Thyroid gland (tissue), 4 donors: ENCODE results near the gene GUCY1A2. TPM values are rescaled to one million over a fixed set of nuclear protein-coding genes. Genes with fewer than 3 reads are reported as not detected.

ENCODE experiments used
- DNase-seq, 2 donors: peaks; one replicate each; pipeline ENCODE4 v3.0.0-alpha.2; 2019
- H3K27ac ChIP-seq, 3 donors: fragments of 200-600 bp; sonication (generic); 1 replicate in 2 of 3; 2 replicates in 1 of 3; pipeline ENCODE4 v1.5.1; 2016 to 2019; ENCODE audit warnings: mild to moderate bottlenecking in 1 of 3, moderate library complexity in 1 of 3
- H3K27me3 ChIP-seq: fragments of 200-600 bp; sonication (generic); one replicate; pipeline ENCODE4 v1.5.1; 2019
- H3K36me3 ChIP-seq, 2 donors: fragments of 200-600 bp; sonication (generic); one replicate each; pipeline ENCODE4 v1.5.1; 2016 to 2019
- H3K4me1 ChIP-seq, 2 donors: fragments of 200-600 bp; sonication (generic); one replicate each; pipeline ENCODE4 v1.5.1; 2017 to 2019
- H3K4me3 ChIP-seq, 3 donors: fragments of 200-600 bp; sonication (generic); replicated peaks in 1 of 3; 1 replicate in 2 of 3; 2 replicates in 1 of 3; pipeline ENCODE4 v1.5.1; 2016; ENCODE audit warnings: mild to moderate bottlenecking in 1 of 3
- H3K9me3 ChIP-seq: fragments of 200-600 bp; sonication (generic); one replicate; pipeline ENCODE4 v1.5.1; 2017
- CTCF ChIP-seq, 6 experiments: fragments of 200-600 bp in 3 of 6; fragments of 450-650 bp in 3 of 6; sonication (generic) in 3 of 6; IDR thresholded peaks; one replicate each; pipeline ENCODE4 v1.5.1; 2016 to 2019; ENCODE audit warnings: antibody characterized with exemption in 6 of 6, mild to moderate bottlenecking in 2 of 6, inconsistent platforms in 1 of 6, moderate library complexity in 1 of 6
- POLR2A ChIP-seq, 2 donors: fragments of 450-650 bp; IDR thresholded peaks; one replicate each; pipeline ENCODE4 v1.6.1; 2017; ENCODE audit warnings: antibody characterized with exemption in 2 of 2, mild to moderate bottlenecking in 2 of 2, moderate library complexity in 1 of 2
- WGBS, 2 donors: methylation state at CpG; one replicate each; pipeline ENCODE4 v1.1.5; 2017; 5-methylcytosine and 5-hydroxymethylcytosine counted together
- intact Hi-C: fragments of 100-400 bp; cut with DNase I; formaldehyde crosslinking; loops from one replicate; pipeline ENCODE4 v1.15.1; 2023
- total RNA-seq, 4 donors: library from RNA; depleted of rRNA; stranded (reverse); fragments of >200 nt; gene quantifications; one replicate each; pipeline ENCODE4 v1.2.3, GENCODE V29; 2016

GUCY1A2 gene
- total RNA-seq, 4 donors from 2014 or later: 1.4 to 6.8 (median 1.9) TPM

- TF ChIP-seq POLR2A (IDR thresholded peaks at IDR 0.05): no peak
- no peak for TF ChIP-seq CTCF (IDR thresholded peaks at IDR 0.05)
- H3K27me3 ChIP-seq: no peaks in the 10 kb centered on the region
- no peak for DNase-seq
- H3K4me3 ChIP-seq: no peak overlapping the region
- H3K9me3 ChIP-seq: no peaks in the 10 kb centered on the region
- H3K36me3 ChIP-seq: no peaks in the 10 kb centered on the region
- WGBS, 2 donors: 61 to 67% methylated on average over 3 of the region's 3 CpGs
- H3K4me1 ChIP-seq: peaks cover 12 to 16% of the 10 kb centered on the region in 2 donors
- peak overlapping the region; percentile 43 to 92 (median 57) for H3K27ac ChIP-seq
- intact Hi-C loops: no loop called here
These were observed 295.2 kb downstream of the GUCY1A2 start for GRCh38 chr11:106723071-106723470.

- H3K9me3 ChIP-seq: no peaks in the 10 kb centered on the region
- no peaks in the 10 kb centered on the region for H3K27me3 ChIP-seq
- no peak overlapping the region for H3K27ac ChIP-seq
- no peak overlapping the region for H3K4me3 ChIP-seq
- no peaks in the 10 kb centered on the region for H3K4me1 ChIP-seq
- WGBS, 2 donors: 77 to 79% methylated on average over 2 of the region's 2 CpGs
- DNase-seq: no peak
- H3K36me3 ChIP-seq: no peaks in the 10 kb centered on the region
- TF ChIP-seq CTCF (IDR thresholded peaks at IDR 0.05): no peak
- no peak for TF ChIP-seq POLR2A (IDR thresholded peaks at IDR 0.05)
- intact Hi-C loops: no loop called here
These were observed 301.1 kb downstream of the GUCY1A2 start for GRCh38 chr11:106717222-106717621.

GRCh38 chr11:106714199-106714598 is 304.1 kb downstream of the GUCY1A2 start:
- H3K27ac ChIP-seq: no peak overlapping the region
- no peak for TF ChIP-seq POLR2A (IDR thresholded peaks at IDR 0.05)
- no peak for TF ChIP-seq CTCF (IDR thresholded peaks at IDR 0.05)
- H3K9me3 ChIP-seq: no peaks in the 10 kb centered on the region
- WGBS, 2 donors: 81 to 88% methylated on average over 1 of the region's 1 CpG
- no peaks in the 10 kb centered on the region for H3K4me1 ChIP-seq
- H3K4me3 ChIP-seq: no peak overlapping the region
- no peak for DNase-seq
- H3K36me3 ChIP-seq: no peaks in the 10 kb centered on the region
- H3K27me3 ChIP-seq: no peaks in the 10 kb centered on the region
- intact Hi-C loops: no loop called here

- H3K27me3 ChIP-seq: no peaks in the 10 kb centered on the region
- TF ChIP-seq CTCF (IDR thresholded peaks at IDR 0.05): no peak
- TF ChIP-seq POLR2A (IDR thresholded peaks at IDR 0.05): no peak
- H3K4me3 ChIP-seq: no peak overlapping the region
- H3K9me3 ChIP-seq: no peaks in the 10 kb centered on the region
- no peaks in the 10 kb centered on the region for H3K4me1 ChIP-seq
- no peak for DNase-seq
- intact Hi-C loops: no loop called here
- no peaks in the 10 kb centered on the region for H3K36me3 ChIP-seq
- WGBS, 2 donors: 64 to 72% methylated on average over 7 of the region's 7 CpGs
- H3K27ac ChIP-seq: no peak overlapping the region
These were observed 309.9 kb downstream of the GUCY1A2 start for GRCh38 chr11:106708348-106708747.

- intact Hi-C loops: no loop called here
- H3K4me1 ChIP-seq: no peaks in the 10 kb centered on the region
- no peak for DNase-seq
- H3K4me3 ChIP-seq: no peak overlapping the region
- H3K36me3 ChIP-seq: no peaks in the 10 kb centered on the region
- no peaks in the 10 kb centered on the region for H3K9me3 ChIP-seq
- TF ChIP-seq CTCF (IDR thresholded peaks at IDR 0.05) (no peak), POLR2A (IDR thresholded peaks at IDR 0.05) (no peak)
- no peaks in the 10 kb centered on the region for H3K27me3 ChIP-seq
- H3K27ac ChIP-seq: no peak overlapping the region
These were observed 311.9 kb downstream of the GUCY1A2 start for GRCh38 chr11:106706355-106706754.
